PC-3 (cell line): ENCODE measurements around the gene VAPA. TPM values are rescaled to one million over a fixed set of nuclear protein-coding genes. Genes with fewer than 3 reads are reported as not detected.

ENCODE experiments used
- ATAC-seq: fragments of 200-7000 bp; cut with Tn5 transposase; 2 replicates; pipeline ENCODE4 v1.9.1; 2020; ENCODE audit warnings: mild to moderate bottlenecking, moderate library complexity
- BruUV-seq: library from RNA; stranded (reverse); fragments of 400-500 nt; replicated peaks from 2 replicates; lab custom pipeline; 2021; lab: Mats Ljungman, UMichigan
- CTCF ChIA-PET: fragments of 300-600 bp; sonication (Branson Sonifier 250); formaldehyde crosslinking; loops from one replicate; lab custom pipeline; 2022; ENCODE audit warnings: antibody characterized with exemption; lab: Charles Lee
- POLR2A ChIA-PET: fragments of 300-600 bp; sonication (Branson Sonifier 250); formaldehyde crosslinking; loops from one replicate; lab custom pipeline; 2022; ENCODE audit warnings: antibody characterized with exemption; ENCODE audit not compliant: unreplicated experiment; lab: Charles Lee
- DNase-seq: peaks from one replicate; pipeline ENCODE4 v3.0.0-alpha.2; 2015
- H2AFZ ChIP-seq: fragments of 300-600 bp; sonication (generic); 2 replicates; pipeline ENCODE4 v1.6.0; 2016; ENCODE audit warnings: antibody characterized with exemption, low read length
- H3F3A ChIP-seq: fragments of 300-600 bp; sonication (generic); one replicate; pipeline ENCODE4 v1.6.0; 2017; ENCODE audit warnings: antibody characterized with exemption, low read length, control low read depth, mild to moderate bottlenecking; ENCODE audit not compliant: unreplicated experiment
- H3K27ac ChIP-seq: fragments of 300-600 bp; sonication (generic); 2 replicates; pipeline ENCODE4 v1.5.1; 2016; ENCODE audit warnings: mild to moderate bottlenecking, low read length
- H3K27me3 ChIP-seq: fragments of 300-600 bp; sonication (generic); 2 replicates; pipeline ENCODE4 v1.6.1; 2016; ENCODE audit warnings: low read length, mixed read lengths
- H3K36me3 ChIP-seq: fragments of 300-600 bp; sonication (generic); 2 replicates; pipeline ENCODE4 v1.6.1; 2016; ENCODE audit warnings: low read depth, mixed run types, low read length, mixed read lengths
- H3K4me1 ChIP-seq: fragments of 300-600 bp; sonication (generic); 2 replicates; pipeline ENCODE4 v1.5.1; 2016; ENCODE audit warnings: low read length; ENCODE audit not compliant: insufficient read depth
- H3K4me2 ChIP-seq: fragments of 300-600 bp; sonication (generic); 2 replicates; pipeline ENCODE4 v1.6.0; 2016; ENCODE audit warnings: low read length
- H3K4me3 ChIP-seq: fragments of 300-600 bp; sonication (generic); 2 replicates; pipeline ENCODE4 v1.5.1; 2016; ENCODE audit warnings: mild to moderate bottlenecking, low read length, mixed read lengths
- H3K79me2 ChIP-seq: fragments of 300-600 bp; sonication (generic); 2 replicates; pipeline ENCODE4 v1.6.1; 2017; ENCODE audit warnings: low read length, mixed read lengths
- H3K9ac ChIP-seq: fragments of 300-600 bp; sonication (generic); 2 replicates; pipeline ENCODE4 v1.6.0; 2016; ENCODE audit warnings: mild to moderate bottlenecking, low read length
- H3K9me2 ChIP-seq: fragments of 300-600 bp; sonication (generic); replicated peaks from 2 replicates; pipeline ENCODE4 v1.6.1; 2016; ENCODE audit warnings: mixed run types, low read length, mixed read lengths
- H3K9me3 ChIP-seq: fragments of 300-600 bp; sonication (generic); 2 replicates; pipeline ENCODE4 v1.6.1; 2016; ENCODE audit warnings: low read length, mixed read lengths
- H4K20me1 ChIP-seq: fragments of 300-600 bp; sonication (generic); 2 replicates; pipeline ENCODE4 v1.6.1; 2016; ENCODE audit warnings: low read length, mixed read lengths
- EZH2 ChIP-seq: fragments of 300-600 bp; sonication (generic); IDR thresholded peaks from one replicate; pipeline ENCODE4 v1.6.1; 2017; ENCODE audit warnings: antibody characterized with exemption, mild to moderate bottlenecking, low read length; ENCODE audit not compliant: unreplicated experiment
- EZH2phosphoT487 ChIP-seq: fragments of 300-600 bp; sonication (generic); IDR thresholded peaks from 2 replicates; pipeline ENCODE4 v1.6.1; 2018; ENCODE audit warnings: mild to moderate bottlenecking, antibody characterized with exemption, low read length, borderline replicate concordance
- intact Hi-C: fragments of 100-400 bp; cut with micrococcal nuclease; formaldehyde crosslinking; loops from 2 replicates; pipeline ENCODE4 v1.9.0; 2023
- total RNA-seq: library from RNA; depleted of rRNA; stranded (reverse); fragments of >200 nt; gene quantifications from 2 replicates; pipeline ENCODE4 v1.2.3, GENCODE V29; 2014
- TF ChIP-seq, protein P1 (sequence below): fragments of 300-600 bp; sonication (generic); conservative IDR thresholded peaks from 2 replicates; pipeline ENCODE4 v1.5.1; 2017; ENCODE audit warnings: antibody characterized with exemption, low read depth, mild to moderate bottlenecking, low read length

Gene VAPA
- total RNA-seq, 1 experiment from 2014 or later, result 281 TPM

DNA sequence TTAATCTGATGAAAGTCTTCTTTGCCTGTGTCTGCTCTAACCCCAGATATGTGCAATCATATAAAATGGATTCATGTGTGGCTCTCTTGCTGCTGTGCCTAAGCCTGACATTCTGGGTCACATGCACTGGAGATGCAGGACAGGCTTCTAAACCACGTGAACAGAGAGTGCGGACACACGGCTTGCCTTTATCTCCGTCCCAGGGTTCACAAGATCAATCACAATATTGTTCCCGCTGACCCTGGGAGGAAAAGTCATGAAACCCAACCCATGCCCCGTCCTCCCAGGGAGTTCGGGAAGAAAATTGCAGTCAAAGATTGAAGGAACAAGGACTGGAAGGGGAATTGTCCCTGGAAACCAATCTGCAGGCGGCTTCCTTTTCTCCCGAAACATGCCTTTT is 74.8 kb downstream of the VAPA start:
- H3K36me3 ChIP-seq, result no peaks in the 10 kb centered on the region
- DNase-seq (no peak), ATAC-seq (no peak)
- H2AFZ ChIP-seq, result no peak overlapping the region
- BruUV-seq, result no TSS peak
- no peak overlapping the region for H3K9ac ChIP-seq
- no peak overlapping the region for H3K27ac ChIP-seq
- H3K4me3 ChIP-seq, result no peak overlapping the region
- H3K27me3 ChIP-seq, result peaks cover 81% of the 10 kb centered on the region
- ChIA-PET POLR2A (no interaction called here), CTCF (no interaction called here)
- no peaks in the 10 kb centered on the region for H3F3A ChIP-seq
- H3K9me3 ChIP-seq, result no peaks in the 10 kb centered on the region
- H3K4me2 ChIP-seq, result no peak overlapping the region
- no peaks in the 10 kb centered on the region for H4K20me1 ChIP-seq
- TF ChIP-seq EZH2 (no peak), EZH2phosphoT487 (no peak)
- TF ChIP-seq, protein P1, sequence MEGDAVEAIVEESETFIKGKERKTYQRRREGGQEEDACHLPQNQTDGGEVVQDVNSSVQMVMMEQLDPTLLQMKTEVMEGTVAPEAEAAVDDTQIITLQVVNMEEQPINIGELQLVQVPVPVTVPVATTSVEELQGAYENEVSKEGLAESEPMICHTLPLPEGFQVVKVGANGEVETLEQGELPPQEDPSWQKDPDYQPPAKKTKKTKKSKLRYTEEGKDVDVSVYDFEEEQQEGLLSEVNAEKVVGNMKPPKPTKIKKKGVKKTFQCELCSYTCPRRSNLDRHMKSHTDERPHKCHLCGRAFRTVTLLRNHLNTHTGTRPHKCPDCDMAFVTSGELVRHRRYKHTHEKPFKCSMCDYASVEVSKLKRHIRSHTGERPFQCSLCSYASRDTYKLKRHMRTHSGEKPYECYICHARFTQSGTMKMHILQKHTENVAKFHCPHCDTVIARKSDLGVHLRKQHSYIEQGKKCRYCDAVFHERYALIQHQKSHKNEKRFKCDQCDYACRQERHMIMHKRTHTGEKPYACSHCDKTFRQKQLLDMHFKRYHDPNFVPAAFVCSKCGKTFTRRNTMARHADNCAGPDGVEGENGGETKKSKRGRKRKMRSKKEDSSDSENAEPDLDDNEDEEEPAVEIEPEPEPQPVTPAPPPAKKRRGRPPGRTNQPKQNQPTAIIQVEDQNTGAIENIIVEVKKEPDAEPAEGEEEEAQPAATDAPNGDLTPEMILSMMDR, result no peak
- intact Hi-C loops, result no loop called here
- no peaks in the 10 kb centered on the region for H3K4me1 ChIP-seq
- no peaks in the 10 kb centered on the region for H3K79me2 ChIP-seq
- H3K9me2 ChIP-seq, result no peaks in the 10 kb centered on the region

DNA sequence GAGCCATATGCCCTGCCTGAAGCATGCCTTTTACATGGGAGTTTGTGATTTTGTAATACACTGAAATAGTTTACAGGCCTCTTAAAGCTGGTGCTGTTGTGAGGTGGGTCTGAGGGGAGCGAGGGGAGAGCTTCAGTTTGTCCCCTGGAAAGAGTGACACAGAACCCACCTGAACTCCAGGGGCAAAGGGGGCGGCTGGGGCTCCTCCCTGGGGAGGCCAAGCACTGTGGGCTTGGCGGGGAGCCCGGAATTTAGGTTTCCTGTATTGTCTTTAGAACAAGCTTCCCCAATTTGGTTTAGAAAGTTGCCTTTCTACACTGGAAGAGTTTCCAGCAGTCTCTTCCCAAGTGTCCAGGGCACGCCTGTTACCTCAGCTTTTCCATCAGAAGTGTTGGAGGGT is 75.7 kb downstream of the VAPA start:
- Histone ChIP-seq H3K4me1 (no peaks in the 10 kb centered on the region), H3F3A (no peaks in the 10 kb centered on the region), H3K9ac (no peak overlapping the region), H2AFZ (no peak overlapping the region), H3K27ac (no peak overlapping the region), H3K9me3 (no peaks in the 10 kb centered on the region), H3K4me3 (no peak overlapping the region), H3K36me3 (no peaks in the 10 kb centered on the region), H4K20me1 (no peaks in the 10 kb centered on the region), H3K9me2 (no peaks in the 10 kb centered on the region), H3K4me2 (no peak overlapping the region), H3K79me2 (no peaks in the 10 kb centered on the region), H3K27me3 (peaks cover 89% of the 10 kb centered on the region)
- ATAC-seq, result no peak
- intact Hi-C loops, result no loop called here
- BruUV-seq, result no TSS peak
- no peak for DNase-seq
- TF ChIP-seq EZH2, result no peak
- TF ChIP-seq EZH2phosphoT487, result no peak
- TF ChIP-seq, protein P1, result no peak
- ChIA-PET POLR2A (no interaction called here), CTCF (no interaction called here)

DNA sequence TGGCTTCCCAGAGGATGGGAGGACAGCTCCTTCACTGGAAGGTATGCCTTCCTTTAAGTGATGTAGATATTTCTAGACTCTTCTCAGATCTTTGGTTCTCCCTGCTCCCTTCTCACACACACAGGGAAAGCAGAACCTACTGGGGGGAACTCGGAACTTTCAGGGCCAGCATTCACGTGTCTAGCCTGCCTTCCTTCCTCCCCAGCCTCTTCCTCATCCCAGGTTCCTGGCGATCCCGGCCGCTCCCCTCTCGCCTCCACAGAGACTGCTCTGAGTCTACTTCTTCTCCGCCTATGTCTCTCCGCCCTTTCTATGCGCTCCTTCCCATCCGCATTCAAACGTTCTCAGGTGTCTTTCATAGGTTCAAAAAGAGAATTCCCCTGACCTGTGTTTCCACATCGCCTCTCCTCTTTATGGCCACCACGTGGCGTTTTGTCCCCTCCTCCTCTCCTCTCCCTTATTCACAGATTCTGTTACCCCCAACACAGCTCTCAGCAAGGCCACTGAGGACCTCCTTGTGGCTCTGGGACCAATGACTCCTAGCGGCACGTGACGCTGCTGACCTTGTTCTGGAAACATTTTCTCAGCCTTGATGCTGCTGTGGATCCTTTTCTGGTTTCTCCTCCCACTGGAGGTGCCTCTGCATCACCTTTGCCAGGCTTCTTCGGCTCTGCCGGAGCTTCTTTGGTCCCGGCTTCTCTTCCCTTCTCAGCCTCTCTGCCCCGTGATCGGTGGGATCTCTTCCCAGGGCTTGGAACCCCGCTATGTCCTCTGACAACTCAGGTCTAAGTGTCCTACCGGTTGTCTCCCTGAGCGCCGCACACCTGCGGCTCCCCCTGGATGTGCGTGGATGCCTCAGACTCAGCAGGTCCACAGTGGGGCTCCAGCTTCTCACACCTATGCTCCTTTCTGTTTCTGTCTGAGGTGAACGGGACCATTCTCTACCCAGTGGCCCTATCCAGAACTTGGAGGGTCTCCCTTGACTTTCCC is 77.5 kb downstream of the VAPA start:
- no peak overlapping the region for H3K9ac ChIP-seq
- intact Hi-C loops, result no loop called here
- DNase-seq (no peak), ATAC-seq (no peak)
- H3K9me2 ChIP-seq, result no peaks in the 10 kb centered on the region
- CTCF ChIA-PET, result no interaction called here
- no peaks in the 10 kb centered on the region for H3K79me2 ChIP-seq
- H3K27ac ChIP-seq, result no peak overlapping the region
- no peaks in the 10 kb centered on the region for H3K9me3 ChIP-seq
- no peaks in the 10 kb centered on the region for H3F3A ChIP-seq
- peaks cover 76% of the 10 kb centered on the region for H3K27me3 ChIP-seq
- H3K4me1 ChIP-seq, result no peaks in the 10 kb centered on the region
- H2AFZ ChIP-seq, result no peak overlapping the region
- POLR2A ChIA-PET, result no interaction called here
- no peak overlapping the region for H3K4me3 ChIP-seq
- H3K36me3 ChIP-seq, result no peaks in the 10 kb centered on the region
- H3K4me2 ChIP-seq, result no peak overlapping the region
- H4K20me1 ChIP-seq, result no peaks in the 10 kb centered on the region
- BruUV-seq, result no TSS peak
- TF ChIP-seq EZH2phosphoT487 (no peak), EZH2 (no peak)
